Smooth muscle cell (in vitro differentiated cells): ENCODE results near the gene ZFYVE16. TPM values are rescaled to one million over a fixed set of nuclear protein-coding genes. Genes with fewer than 3 reads are reported as not detected.

ENCODE experiments used
- DNase-seq: peaks from one replicate; lab custom pipeline; 2025; ENCODE audit not compliant: unreplicated experiment; lab: John Stamatoyannopoulos, UW
- H2AFZ ChIP-seq: fragments of 200-600 bp; sonication (generic); 2 replicates; pipeline ENCODE4 v1.6.0; 2016; ENCODE audit warnings: antibody characterized with exemption, low read depth, mild to moderate bottlenecking
- H3F3A ChIP-seq: fragments of 200-600 bp; sonication (generic); 2 replicates; pipeline ENCODE4 v1.6.0; 2017; ENCODE audit warnings: antibody characterized with exemption, low read depth
- H3K27ac ChIP-seq: fragments of 200-600 bp; sonication (generic); 2 replicates; pipeline ENCODE4 v1.5.1; 2016; ENCODE audit warnings: low read depth, mild to moderate bottlenecking
- H3K27me3 ChIP-seq: fragments of 200-600 bp; sonication (generic); 2 replicates; pipeline ENCODE4 v1.6.1; 2016; ENCODE audit warnings: low read depth, mild to moderate bottlenecking
- H3K36me3 ChIP-seq: fragments of 200-600 bp; sonication (generic); 2 replicates; pipeline ENCODE4 v1.5.1; 2016; ENCODE audit warnings: low read depth
- H3K4me1 ChIP-seq: fragments of 200-600 bp; sonication (generic); 2 replicates; pipeline ENCODE4 v1.5.1; 2016; ENCODE audit warnings: low read depth
- H3K4me2 ChIP-seq: fragments of 200-600 bp; sonication (generic); 2 replicates; pipeline ENCODE4 v1.6.0; 2016; ENCODE audit warnings: mild to moderate bottlenecking
- H3K4me3 ChIP-seq: fragments of 200-600 bp; sonication (generic); 2 replicates; pipeline ENCODE4 v1.5.1; 2016; ENCODE audit warnings: mild to moderate bottlenecking
- H3K79me2 ChIP-seq: fragments of 200-600 bp; sonication (generic); 2 replicates; pipeline ENCODE4 v1.6.0; 2016; ENCODE audit warnings: low read depth, mild to moderate bottlenecking
- H3K9ac ChIP-seq: fragments of 200-600 bp; sonication (generic); 2 replicates; pipeline ENCODE4 v1.6.0; 2016; ENCODE audit warnings: low read depth
- H3K9me3 ChIP-seq: fragments of 200-600 bp; sonication (generic); replicated peaks from 2 replicates; pipeline ENCODE4 v1.5.1; 2016; ENCODE audit warnings: low read depth
- H4K20me1 ChIP-seq: fragments of 200-600 bp; sonication (generic); 2 replicates; pipeline ENCODE4 v1.6.0; 2016; ENCODE audit warnings: low read depth
- WGBS: methylation state at CpG from one replicate; pipeline ENCODE4 v1.1.7; 2016; ENCODE audit warnings: low lambda C conversion rate; 5-methylcytosine and 5-hydroxymethylcytosine counted together
- polyA plus RNA-seq: library from polyadenylated mRNA; unstranded; fragments of >200 nt; fragmentation: Nextera tagmentation; extraction: Ambion mirVana; gene quantifications from 2 replicates; pipeline ENCODE4 v1.2.1, GENCODE V29; 2016
- total RNA-seq: library from RNA; depleted of rRNA; stranded (reverse); fragments of >200 nt; gene quantifications from 2 replicates; pipeline ENCODE4 v1.2.3, GENCODE V29; 2014
- TF ChIP-seq, protein P1 (sequence below): fragments of 200-600 bp; sonication (generic); IDR thresholded peaks from 2 replicates; pipeline ENCODE4 v1.5.1; 2017; ENCODE audit warnings: borderline replicate concordance, mild to moderate bottlenecking, antibody characterized with exemption; ENCODE audit not compliant: insufficient read depth, poor library complexity, severe bottlenecking

ZFYVE16 gene
- total and polyA plus RNA-seq, 2 experiments from 2014 or later = 16.5 to 40.9 TPM

DNA sequence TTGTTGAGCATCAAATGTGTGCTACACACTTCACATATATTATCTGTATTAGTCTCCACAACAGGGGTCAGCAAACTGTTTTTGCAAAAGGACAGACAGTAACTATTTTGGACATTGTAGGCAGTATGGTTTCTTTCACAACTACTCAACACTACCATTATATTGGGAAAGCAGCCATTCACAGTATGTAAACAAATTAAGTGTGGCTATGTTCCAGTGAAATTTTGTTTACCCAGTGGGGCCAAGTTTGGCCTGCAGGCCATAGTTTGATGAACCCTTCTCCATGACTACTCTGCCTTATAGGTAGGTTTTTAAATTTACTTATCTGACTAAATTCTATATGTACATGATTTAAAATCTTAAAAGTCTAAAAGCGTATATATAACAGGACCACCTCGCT, 67.1 kb downstream of the ZFYVE16 start:
- Histone ChIP-seq H2AFZ (no peak overlapping the region), H3K36me3 (peaks cover 42% of the 10 kb centered on the region), H3K9me3 (no peaks in the 10 kb centered on the region), H3K27ac (no peak overlapping the region), H3K4me2 (no peak overlapping the region), H3K9ac (no peak overlapping the region), H3K79me2 (no peaks in the 10 kb centered on the region), H3K27me3 (no peaks in the 10 kb centered on the region), H3K4me1 (no peaks in the 10 kb centered on the region), H3K4me3 (no peak overlapping the region), H3F3A (no peaks in the 10 kb centered on the region), H4K20me1 (no peaks in the 10 kb centered on the region)
- TF ChIP-seq, protein P1, sequence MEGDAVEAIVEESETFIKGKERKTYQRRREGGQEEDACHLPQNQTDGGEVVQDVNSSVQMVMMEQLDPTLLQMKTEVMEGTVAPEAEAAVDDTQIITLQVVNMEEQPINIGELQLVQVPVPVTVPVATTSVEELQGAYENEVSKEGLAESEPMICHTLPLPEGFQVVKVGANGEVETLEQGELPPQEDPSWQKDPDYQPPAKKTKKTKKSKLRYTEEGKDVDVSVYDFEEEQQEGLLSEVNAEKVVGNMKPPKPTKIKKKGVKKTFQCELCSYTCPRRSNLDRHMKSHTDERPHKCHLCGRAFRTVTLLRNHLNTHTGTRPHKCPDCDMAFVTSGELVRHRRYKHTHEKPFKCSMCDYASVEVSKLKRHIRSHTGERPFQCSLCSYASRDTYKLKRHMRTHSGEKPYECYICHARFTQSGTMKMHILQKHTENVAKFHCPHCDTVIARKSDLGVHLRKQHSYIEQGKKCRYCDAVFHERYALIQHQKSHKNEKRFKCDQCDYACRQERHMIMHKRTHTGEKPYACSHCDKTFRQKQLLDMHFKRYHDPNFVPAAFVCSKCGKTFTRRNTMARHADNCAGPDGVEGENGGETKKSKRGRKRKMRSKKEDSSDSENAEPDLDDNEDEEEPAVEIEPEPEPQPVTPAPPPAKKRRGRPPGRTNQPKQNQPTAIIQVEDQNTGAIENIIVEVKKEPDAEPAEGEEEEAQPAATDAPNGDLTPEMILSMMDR = no peak
- no peak for DNase-seq
- WGBS = 96% methylated on average over 2 of the region's 2 CpGs

DNA sequence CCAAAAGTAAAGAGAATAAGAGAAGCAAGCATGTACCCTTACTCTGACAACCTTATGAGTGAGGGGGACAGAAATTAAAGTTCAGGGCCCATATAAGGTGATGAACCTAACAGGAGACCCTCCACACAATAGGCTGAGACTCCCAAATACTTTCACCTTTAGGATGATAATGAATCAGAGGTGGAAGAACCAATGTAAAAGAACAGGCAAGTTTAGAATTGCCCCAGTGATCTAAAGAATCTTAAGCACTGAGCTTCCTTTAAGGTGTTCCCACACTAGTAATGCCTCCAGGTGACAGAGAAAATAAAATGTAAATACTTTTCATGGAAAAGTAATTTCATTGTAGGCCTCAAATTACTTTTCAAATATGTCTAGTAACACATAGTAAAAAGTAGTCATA, 71.8 kb downstream of the ZFYVE16 start:
- no peak overlapping the region for H2AFZ ChIP-seq
- H3K9ac ChIP-seq = no peak overlapping the region
- H3K4me3 ChIP-seq = no peak overlapping the region
- H3K4me1 ChIP-seq = no peaks in the 10 kb centered on the region
- H3F3A ChIP-seq = no peaks in the 10 kb centered on the region
- H3K9me3 ChIP-seq = no peaks in the 10 kb centered on the region
- TF ChIP-seq, protein P1 = no peak
- no peak overlapping the region for H3K4me2 ChIP-seq
- no peaks in the 10 kb centered on the region for H3K27me3 ChIP-seq
- peaks cover 43% of the 10 kb centered on the region for H3K36me3 ChIP-seq
- peak overlapping the region; percentile 8 for H3K27ac ChIP-seq
- DNase-seq = no peak
- no peaks in the 10 kb centered on the region for H4K20me1 ChIP-seq
- H3K79me2 ChIP-seq = no peaks in the 10 kb centered on the region

DNA sequence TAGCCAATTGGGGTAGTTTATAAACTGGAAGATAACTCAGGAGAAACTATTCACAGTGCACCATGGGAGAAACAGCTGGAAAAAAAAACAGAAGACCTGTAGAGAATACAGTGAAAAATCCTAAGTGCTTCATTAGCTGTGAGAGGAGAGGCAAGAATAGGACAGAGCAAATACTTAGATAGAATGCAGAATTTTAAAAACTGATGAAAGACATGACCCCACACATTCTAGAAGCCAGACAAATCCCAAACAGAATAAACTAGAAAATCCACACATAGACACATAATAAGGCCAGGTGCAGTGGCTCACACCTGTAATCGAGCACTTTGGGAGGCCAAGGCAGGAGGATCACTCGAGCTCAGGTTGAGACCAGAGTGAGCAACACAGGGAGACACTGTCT, 72.5 kb downstream of the ZFYVE16 start:
- 98% methylated on average over 2 of the region's 2 CpGs for WGBS
- H3K79me2 ChIP-seq = no peaks in the 10 kb centered on the region
- no peaks in the 10 kb centered on the region for H3K27me3 ChIP-seq
- H3F3A ChIP-seq = no peaks in the 10 kb centered on the region
- TF ChIP-seq, protein P1 = no peak
- H3K9ac ChIP-seq = no peak overlapping the region
- no peak overlapping the region for H2AFZ ChIP-seq
- H3K4me2 ChIP-seq = no peak overlapping the region
- H3K4me1 ChIP-seq = no peaks in the 10 kb centered on the region
- no peak overlapping the region for H3K27ac ChIP-seq
- H3K9me3 ChIP-seq = no peaks in the 10 kb centered on the region
- H4K20me1 ChIP-seq = no peaks in the 10 kb centered on the region
- peaks cover 37% of the 10 kb centered on the region for H3K36me3 ChIP-seq
- no peak overlapping the region for H3K4me3 ChIP-seq
- no peak for DNase-seq

GRCh38 chr5:80481019-80481893, 73.4 kb downstream of the ZFYVE16 start:
- Histone ChIP-seq H3F3A (no peaks in the 10 kb centered on the region), H2AFZ (no peak overlapping the region), H3K4me2 (no peak overlapping the region), H3K4me1 (no peaks in the 10 kb centered on the region), H3K27ac (no peak overlapping the region), H3K9me3 (no peaks in the 10 kb centered on the region), H3K36me3 (peaks cover 35% of the 10 kb centered on the region), H3K9ac (no peak overlapping the region), H4K20me1 (no peaks in the 10 kb centered on the region), H3K4me3 (no peak overlapping the region), H3K27me3 (no peaks in the 10 kb centered on the region), H3K79me2 (no peaks in the 10 kb centered on the region)
- DNase-seq = no peak
- WGBS = 92% methylated on average over 3 of the region's 3 CpGs
- TF ChIP-seq, protein P1 = peak; percentile 55
